ENCODE results near the gene CFAP53.

Gene CFAP53

DNA sequence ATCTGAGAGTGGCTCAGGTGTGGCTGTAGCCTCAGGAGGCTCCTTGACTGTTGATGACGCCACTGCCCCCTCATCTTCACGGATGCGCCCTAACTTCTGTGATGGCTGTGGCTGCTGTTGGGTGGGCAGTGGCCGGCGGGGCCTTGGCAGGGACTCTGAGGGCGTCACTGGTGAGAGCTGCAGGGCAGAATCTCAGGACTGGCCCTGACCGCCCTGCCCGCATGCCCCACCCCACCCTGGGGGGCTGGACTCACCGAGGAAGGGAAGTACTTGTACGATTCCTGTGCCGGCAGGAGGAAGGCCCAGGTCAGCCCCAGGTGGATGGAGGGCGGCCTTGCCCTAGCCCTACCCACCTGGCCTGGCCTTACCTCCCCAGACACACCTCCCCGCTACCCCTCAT, 18.8 kb upstream of the CFAP53 start:
- no peaks in the 10 kb centered on the region for H3K9me3 ChIP-seq (replicated peaks; ENCODE audit: insufficient read depth, low read length)
- no peak overlapping the region for H2AFZ ChIP-seq (ENCODE audit: low read length)
- TF ChIP-seq, protein P1, sequence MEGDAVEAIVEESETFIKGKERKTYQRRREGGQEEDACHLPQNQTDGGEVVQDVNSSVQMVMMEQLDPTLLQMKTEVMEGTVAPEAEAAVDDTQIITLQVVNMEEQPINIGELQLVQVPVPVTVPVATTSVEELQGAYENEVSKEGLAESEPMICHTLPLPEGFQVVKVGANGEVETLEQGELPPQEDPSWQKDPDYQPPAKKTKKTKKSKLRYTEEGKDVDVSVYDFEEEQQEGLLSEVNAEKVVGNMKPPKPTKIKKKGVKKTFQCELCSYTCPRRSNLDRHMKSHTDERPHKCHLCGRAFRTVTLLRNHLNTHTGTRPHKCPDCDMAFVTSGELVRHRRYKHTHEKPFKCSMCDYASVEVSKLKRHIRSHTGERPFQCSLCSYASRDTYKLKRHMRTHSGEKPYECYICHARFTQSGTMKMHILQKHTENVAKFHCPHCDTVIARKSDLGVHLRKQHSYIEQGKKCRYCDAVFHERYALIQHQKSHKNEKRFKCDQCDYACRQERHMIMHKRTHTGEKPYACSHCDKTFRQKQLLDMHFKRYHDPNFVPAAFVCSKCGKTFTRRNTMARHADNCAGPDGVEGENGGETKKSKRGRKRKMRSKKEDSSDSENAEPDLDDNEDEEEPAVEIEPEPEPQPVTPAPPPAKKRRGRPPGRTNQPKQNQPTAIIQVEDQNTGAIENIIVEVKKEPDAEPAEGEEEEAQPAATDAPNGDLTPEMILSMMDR (IDR thresholded peaks at IDR 0.05; ENCODE audit: low read length) = no peak
- DNase-seq = no peak
- no peak overlapping the region for H3K9ac ChIP-seq (ENCODE audit: low read length)
- no peaks in the 10 kb centered on the region for H3K27me3 ChIP-seq (replicated peaks; ENCODE audit: insufficient read depth, low read length)
- H3K27ac ChIP-seq (ENCODE audit: low read length) = no peak overlapping the region
- H4K20me1 ChIP-seq (ENCODE audit: insufficient read depth, low read length) = no peaks in the 10 kb centered on the region
- H3F3A ChIP-seq (ENCODE audit: insufficient read depth, low read length) = no peaks in the 10 kb centered on the region
- H3K9me2 ChIP-seq (replicated peaks; ENCODE audit: insufficient read depth, low read length) = no peaks in the 10 kb centered on the region
- H3K4me3 ChIP-seq (ENCODE audit: low read length) = no peak overlapping the region
- no peak overlapping the region for H3K4me2 ChIP-seq (ENCODE audit: low read depth, low read length)
- H3K79me2 ChIP-seq (ENCODE audit: low read length) = peaks cover 44% of the 10 kb centered on the region
- peaks cover 11% of the 10 kb centered on the region; the same call in 1 of the 2 replicates for H3K36me3 ChIP-seq (replicated peaks; ENCODE audit: insufficient read depth, low read length)
- H3K4me1 ChIP-seq (ENCODE audit: low read length) = peaks cover 12% of the 10 kb centered on the region

DNA sequence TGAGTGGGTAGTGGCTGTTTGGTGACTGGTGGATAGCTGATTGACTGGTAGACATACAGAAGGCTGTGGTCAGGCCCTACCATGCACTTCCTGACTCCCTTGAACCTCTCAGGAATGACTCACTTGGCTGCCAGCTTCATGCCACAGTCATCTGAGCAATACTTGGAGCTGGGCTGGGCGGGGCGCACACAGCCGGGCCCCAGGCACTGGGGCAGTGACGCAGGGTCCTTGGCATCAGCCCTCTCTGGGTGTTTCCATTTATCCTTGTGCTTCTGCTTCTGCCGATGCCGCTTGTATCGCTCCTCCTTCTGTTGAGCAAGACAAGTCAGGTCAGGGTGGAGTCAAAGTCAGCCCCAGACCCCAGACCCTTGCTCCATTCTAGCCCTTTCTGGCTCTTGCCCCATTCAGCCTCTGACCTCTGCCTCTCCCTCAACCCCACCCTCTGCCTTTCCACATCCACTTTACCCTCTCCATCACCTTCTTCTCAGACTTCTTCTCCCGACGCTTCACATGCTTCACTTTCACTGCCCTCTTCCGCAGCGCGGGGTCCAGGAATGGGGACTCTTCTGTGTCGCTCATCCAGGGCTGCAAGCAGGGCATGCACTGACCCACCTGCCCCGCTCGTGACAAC, 18.1 kb upstream of the CFAP53 start:
- TF ChIP-seq, protein P1 (IDR thresholded peaks at IDR 0.05; ENCODE audit: low read length) = no peak
- TF ChIP-seq EZH2 (optimal IDR thresholded peaks at IDR 0.05; ENCODE audit: low read depth, low read length) = no peak
- TF ChIP-seq EZH2phosphoT487 (IDR thresholded peaks at IDR 0.05; ENCODE audit: low read length) = no peak
- peaks cover 19% of the 10 kb centered on the region for H3K4me1 ChIP-seq (ENCODE audit: low read length)
- no peaks in the 10 kb centered on the region for H4K20me1 ChIP-seq (ENCODE audit: insufficient read depth, low read length)
- H3K9ac ChIP-seq (ENCODE audit: low read length) = no peak overlapping the region
- H2AFZ ChIP-seq (ENCODE audit: low read length) = no peak overlapping the region
- no peaks in the 10 kb centered on the region for H3K9me2 ChIP-seq (replicated peaks; ENCODE audit: insufficient read depth, low read length)
- no peaks in the 10 kb centered on the region for H3K9me3 ChIP-seq (replicated peaks; ENCODE audit: insufficient read depth, low read length)
- no peak for DNase-seq
- peaks cover 51% of the 10 kb centered on the region for H3K79me2 ChIP-seq (ENCODE audit: low read length)
- no peaks in the 10 kb centered on the region for H3F3A ChIP-seq (ENCODE audit: insufficient read depth, low read length)
- H3K36me3 ChIP-seq (replicated peaks; ENCODE audit: insufficient read depth, low read length) = peaks cover 11% of the 10 kb centered on the region
- H3K27me3 ChIP-seq (replicated peaks; ENCODE audit: insufficient read depth, low read length) = no peaks in the 10 kb centered on the region
- no peak overlapping the region for H3K4me3 ChIP-seq (ENCODE audit: low read length)
- H3K27ac ChIP-seq (ENCODE audit: low read length) = no peak overlapping the region
- no peak overlapping the region for H3K4me2 ChIP-seq (ENCODE audit: low read depth, low read length)

DNA sequence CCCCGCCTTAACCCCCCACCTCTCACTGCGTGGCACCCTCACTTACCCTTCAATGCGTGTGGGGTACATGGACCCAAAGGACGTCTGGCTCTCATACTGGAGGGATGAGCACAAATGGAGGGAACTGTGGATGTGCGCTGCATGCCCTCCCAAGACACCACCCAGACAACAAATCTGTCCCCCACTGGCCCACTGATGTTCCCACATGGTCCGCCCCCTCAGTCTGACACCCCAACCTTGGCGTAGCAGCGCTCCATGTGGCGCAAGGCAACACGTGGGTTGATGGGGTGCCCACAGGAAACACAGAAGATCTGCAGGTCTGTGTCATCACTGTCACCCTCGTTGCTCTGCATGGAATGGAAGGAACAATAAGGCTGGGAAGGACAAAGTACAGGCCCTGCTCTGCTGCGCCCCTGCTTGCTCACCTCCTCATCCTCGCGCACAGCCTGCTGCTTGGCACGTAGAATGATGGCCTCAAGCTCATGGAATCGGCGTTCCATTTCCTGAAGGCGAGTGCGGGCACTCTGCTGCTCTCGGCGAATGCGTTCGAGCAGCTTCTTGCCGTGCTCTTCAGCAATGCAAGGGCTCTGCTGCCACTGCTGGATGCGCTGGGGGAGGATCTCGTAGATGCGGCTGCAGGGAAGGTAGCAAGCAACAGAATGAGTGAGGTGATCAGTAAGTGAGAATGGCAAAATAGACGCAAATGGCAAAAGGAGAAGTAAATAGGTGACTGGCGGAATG, 17.3 kb upstream of the CFAP53 start:
- H3K4me2 ChIP-seq (ENCODE audit: low read depth, low read length) = no peak overlapping the region
- H3K4me1 ChIP-seq (ENCODE audit: low read length) = peaks cover 25% of the 10 kb centered on the region
- no peaks in the 10 kb centered on the region for H3K9me2 ChIP-seq (replicated peaks; ENCODE audit: insufficient read depth, low read length)
- peaks cover 58% of the 10 kb centered on the region for H3K79me2 ChIP-seq (ENCODE audit: low read length)
- no peak overlapping the region for H3K4me3 ChIP-seq (ENCODE audit: low read length)
- no peak overlapping the region for H3K27ac ChIP-seq (ENCODE audit: low read length)
- no peak overlapping the region for H3K9ac ChIP-seq (ENCODE audit: low read length)
- H3K27me3 ChIP-seq (replicated peaks; ENCODE audit: insufficient read depth, low read length) = no peaks in the 10 kb centered on the region
- no peak for DNase-seq
- no peaks in the 10 kb centered on the region for H4K20me1 ChIP-seq (ENCODE audit: insufficient read depth, low read length)
- no peaks in the 10 kb centered on the region for H3K9me3 ChIP-seq (replicated peaks; ENCODE audit: insufficient read depth, low read length)
- TF ChIP-seq EZH2phosphoT487 (IDR thresholded peaks at IDR 0.05; ENCODE audit: low read length) = no peak
- TF ChIP-seq, protein P1 (IDR thresholded peaks at IDR 0.05; ENCODE audit: low read length) = no peak
- no peak for TF ChIP-seq EZH2 (optimal IDR thresholded peaks at IDR 0.05; ENCODE audit: low read depth, low read length)
- H2AFZ ChIP-seq (ENCODE audit: low read length) = no peak overlapping the region
- peaks cover 11% of the 10 kb centered on the region for H3K36me3 ChIP-seq (replicated peaks; ENCODE audit: insufficient read depth, low read length)
- no peaks in the 10 kb centered on the region for H3F3A ChIP-seq (ENCODE audit: insufficient read depth, low read length)
